ENCODE results near the gene CDR2. TPM values are rescaled to one million over a fixed set of nuclear protein-coding genes. Genes with fewer than 3 reads are reported as not detected.

The CDR2 gene
- polyA plus RNA-seq, 1 donor (not counting 4 experiments of a cell fraction or from before 2014, with no cell fraction given): 37.1 TPM

DNA sequence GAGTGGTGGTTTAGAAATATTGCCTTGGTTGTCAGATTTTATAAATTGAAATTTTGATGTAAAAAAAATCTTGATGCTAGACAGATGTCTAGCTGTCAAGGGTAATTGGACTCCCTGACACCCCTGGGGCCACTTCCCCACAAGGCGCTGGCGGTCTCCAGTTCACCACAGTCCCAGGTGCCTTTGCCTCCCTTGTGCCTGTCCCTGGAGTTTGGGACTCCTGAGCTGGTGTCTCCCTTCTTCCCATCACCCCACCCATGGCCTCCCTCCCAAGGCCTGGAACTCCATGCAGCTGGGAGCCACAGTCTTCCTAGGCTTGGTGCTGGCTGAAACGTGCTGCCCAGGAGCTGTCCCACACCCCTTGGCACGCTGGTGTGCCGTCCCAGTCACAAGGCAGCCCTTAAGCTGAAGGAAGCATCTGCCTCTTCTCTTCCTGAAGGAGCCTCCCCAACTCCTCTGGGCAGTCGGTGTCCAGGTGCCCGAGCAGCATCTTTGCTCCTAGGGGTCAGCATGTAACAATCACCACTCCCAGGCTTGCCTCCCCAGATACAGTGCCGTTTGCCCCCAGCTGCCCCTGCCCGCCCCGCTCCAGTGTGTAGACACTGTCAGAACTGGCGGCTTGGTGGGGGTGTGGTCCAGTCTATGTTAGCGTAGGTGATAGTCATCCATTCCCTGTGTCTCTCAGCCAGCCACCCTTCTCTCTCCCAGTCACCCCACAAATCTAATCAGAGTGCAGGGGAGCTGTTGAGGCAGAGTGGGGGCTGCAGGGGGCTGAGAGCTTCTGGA, 51.1 kb downstream of the CDR2 start:
- DNase-seq (ENCODE audit: low read depth, low spot score): no peak

DNA sequence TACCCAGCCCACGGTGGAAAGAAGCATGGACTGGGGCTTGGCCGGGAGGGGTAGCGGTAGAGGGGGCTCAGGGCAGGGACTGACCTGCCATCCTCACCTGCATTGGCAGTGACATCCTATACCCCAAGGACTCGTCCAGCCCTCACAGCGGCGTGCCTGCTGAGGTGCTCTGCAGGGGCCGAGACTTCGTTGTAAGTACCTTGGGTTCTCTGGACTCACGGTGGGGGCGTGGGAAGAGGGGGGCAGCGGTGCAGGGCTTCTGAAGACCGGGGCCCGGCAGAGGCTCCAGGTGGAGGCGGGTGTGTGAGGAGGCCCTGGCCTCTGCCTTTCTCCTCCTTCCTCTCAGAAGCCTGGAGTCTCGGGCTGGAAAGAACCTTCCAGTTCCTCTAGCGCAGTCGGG, 51.7 kb downstream of the CDR2 start:
- TF ChIP-seq, protein P1, sequence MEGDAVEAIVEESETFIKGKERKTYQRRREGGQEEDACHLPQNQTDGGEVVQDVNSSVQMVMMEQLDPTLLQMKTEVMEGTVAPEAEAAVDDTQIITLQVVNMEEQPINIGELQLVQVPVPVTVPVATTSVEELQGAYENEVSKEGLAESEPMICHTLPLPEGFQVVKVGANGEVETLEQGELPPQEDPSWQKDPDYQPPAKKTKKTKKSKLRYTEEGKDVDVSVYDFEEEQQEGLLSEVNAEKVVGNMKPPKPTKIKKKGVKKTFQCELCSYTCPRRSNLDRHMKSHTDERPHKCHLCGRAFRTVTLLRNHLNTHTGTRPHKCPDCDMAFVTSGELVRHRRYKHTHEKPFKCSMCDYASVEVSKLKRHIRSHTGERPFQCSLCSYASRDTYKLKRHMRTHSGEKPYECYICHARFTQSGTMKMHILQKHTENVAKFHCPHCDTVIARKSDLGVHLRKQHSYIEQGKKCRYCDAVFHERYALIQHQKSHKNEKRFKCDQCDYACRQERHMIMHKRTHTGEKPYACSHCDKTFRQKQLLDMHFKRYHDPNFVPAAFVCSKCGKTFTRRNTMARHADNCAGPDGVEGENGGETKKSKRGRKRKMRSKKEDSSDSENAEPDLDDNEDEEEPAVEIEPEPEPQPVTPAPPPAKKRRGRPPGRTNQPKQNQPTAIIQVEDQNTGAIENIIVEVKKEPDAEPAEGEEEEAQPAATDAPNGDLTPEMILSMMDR (optimal IDR thresholded peaks at IDR 0.05 in 1 of 3, IDR thresholded peaks at IDR 0.05 in 1 of 3, conservative IDR thresholded peaks at IDR 0.05 in 1 of 3; ENCODE audit: extremely low read depth in 1 of 3, insufficient read depth in 2 of 3, low read length in 3 of 3): no peak
- Histone ChIP-seq H3K36me3 (ENCODE audit: control insufficient read depth in 2 of 2, extremely low read depth in 1 of 2, insufficient read depth in 2 of 2, low read length in 2 of 2) (peaks cover 20 to 56% of the 10 kb centered on the region in 2 experiments), H3K9ac (ENCODE audit: control insufficient read depth, extremely low read depth, insufficient read depth, low read length) (no peak overlapping the region), H3K9me3 (ENCODE audit: control insufficient read depth, low read depth, low read length) (no peaks in the 10 kb centered on the region), H3K4me3 (ENCODE audit: control insufficient read depth in 2 of 3, extremely low read depth in 1 of 3, insufficient read depth in 2 of 3, low read depth in 1 of 3, low read length in 3 of 3) (no peak overlapping the region), H3K4me2 (ENCODE audit: control insufficient read depth, extremely low read depth, insufficient read depth, low read depth, low read length) (no peak overlapping the region), H3K4me1 (ENCODE audit: control insufficient read depth, extremely low read depth, insufficient read depth, low read length) (no peaks in the 10 kb centered on the region), H3K27me3 (ENCODE audit: control insufficient read depth, extremely low read depth, insufficient read depth, low read length) (no peaks in the 10 kb centered on the region), H3K79me2 (ENCODE audit: control insufficient read depth, insufficient read depth, low read length) (peaks cover 12% of the 10 kb centered on the region), H2AFZ (ENCODE audit: control insufficient read depth, low read length) (no peak overlapping the region), H3K9me1 (ENCODE audit: control insufficient read depth, extremely low read depth, insufficient read depth, low read length) (no peaks in the 10 kb centered on the region), H4K20me1 (ENCODE audit: control insufficient read depth, extremely low read depth, insufficient read depth, low read length) (peaks cover 2% of the 10 kb centered on the region), H3K27ac (ENCODE audit: control insufficient read depth, insufficient read depth, low read length) (no peak overlapping the region)
- dilution Hi-C loops (cut with MboI; ENCODE audit: extremely low pct_ligation_motif_present, low sequenced_read_pairs): no loop called here
- FAIRE-seq: no peak
- no peak for DNase-seq (ENCODE audit: low read depth, low spot score)

More for the DNA sequence above, 51.1 kb downstream of the CDR2 start:
- H3K9me1 ChIP-seq (ENCODE audit: control insufficient read depth, extremely low read depth, insufficient read depth, low read length): no peaks in the 10 kb centered on the region
- no peaks in the 10 kb centered on the region for H3K4me1 ChIP-seq (ENCODE audit: control insufficient read depth, extremely low read depth, insufficient read depth, low read length)
- FAIRE-seq: no peak
- H4K20me1 ChIP-seq (ENCODE audit: control insufficient read depth, extremely low read depth, insufficient read depth, low read length): peaks cover 2% of the 10 kb centered on the region
- H3K4me3 ChIP-seq (ENCODE audit: control insufficient read depth in 2 of 3, extremely low read depth in 1 of 3, insufficient read depth in 2 of 3, low read depth in 1 of 3, low read length in 3 of 3): no peak overlapping the region
- H3K4me2 ChIP-seq (ENCODE audit: control insufficient read depth, extremely low read depth, insufficient read depth, low read depth, low read length): no peak overlapping the region
- dilution Hi-C loops (cut with MboI; ENCODE audit: extremely low pct_ligation_motif_present, low sequenced_read_pairs): no loop called here
- no peak overlapping the region for H3K27ac ChIP-seq (ENCODE audit: control insufficient read depth, insufficient read depth, low read length)
- H3K36me3 ChIP-seq (ENCODE audit: control insufficient read depth in 2 of 2, extremely low read depth in 1 of 2, insufficient read depth in 2 of 2, low read length in 2 of 2): peaks cover 20 to 57% of the 10 kb centered on the region in 2 experiments
- H3K79me2 ChIP-seq (ENCODE audit: control insufficient read depth, insufficient read depth, low read length): peaks cover 12% of the 10 kb centered on the region
- H3K9ac ChIP-seq (ENCODE audit: control insufficient read depth, extremely low read depth, insufficient read depth, low read length): no peak overlapping the region
- no peak for TF ChIP-seq EZH2 (IDR thresholded peaks at IDR 0.05; ENCODE audit: low read length)
- TF ChIP-seq, protein P1 (optimal IDR thresholded peaks at IDR 0.05 in 1 of 3, IDR thresholded peaks at IDR 0.05 in 1 of 3, conservative IDR thresholded peaks at IDR 0.05 in 1 of 3; ENCODE audit: extremely low read depth in 1 of 3, insufficient read depth in 2 of 3, low read length in 3 of 3): no peak
- H3K27me3 ChIP-seq (ENCODE audit: control insufficient read depth, extremely low read depth, insufficient read depth, low read length): no peaks in the 10 kb centered on the region
- H2AFZ ChIP-seq (ENCODE audit: control insufficient read depth, low read length): no peak overlapping the region
- no peaks in the 10 kb centered on the region for H3K9me3 ChIP-seq (ENCODE audit: control insufficient read depth, low read depth, low read length)

Data from keratinocyte (primary cell).